TTC549 (cell line): ENCODE results near the gene CNPY4.
"Not testable (repeated sequence)": the region's sequence is repeated elsewhere in the genome, so short reads cannot be mapped to it uniquely, and the experiment has no call there.

Source experiments
- FAIRE-seq: peaks from 2 replicates; lab custom pipeline; 2012; peaks lifted over from hg19 to GRCh38; lab: Jason Lieb, UNC

CNPY4 gene

DNA sequence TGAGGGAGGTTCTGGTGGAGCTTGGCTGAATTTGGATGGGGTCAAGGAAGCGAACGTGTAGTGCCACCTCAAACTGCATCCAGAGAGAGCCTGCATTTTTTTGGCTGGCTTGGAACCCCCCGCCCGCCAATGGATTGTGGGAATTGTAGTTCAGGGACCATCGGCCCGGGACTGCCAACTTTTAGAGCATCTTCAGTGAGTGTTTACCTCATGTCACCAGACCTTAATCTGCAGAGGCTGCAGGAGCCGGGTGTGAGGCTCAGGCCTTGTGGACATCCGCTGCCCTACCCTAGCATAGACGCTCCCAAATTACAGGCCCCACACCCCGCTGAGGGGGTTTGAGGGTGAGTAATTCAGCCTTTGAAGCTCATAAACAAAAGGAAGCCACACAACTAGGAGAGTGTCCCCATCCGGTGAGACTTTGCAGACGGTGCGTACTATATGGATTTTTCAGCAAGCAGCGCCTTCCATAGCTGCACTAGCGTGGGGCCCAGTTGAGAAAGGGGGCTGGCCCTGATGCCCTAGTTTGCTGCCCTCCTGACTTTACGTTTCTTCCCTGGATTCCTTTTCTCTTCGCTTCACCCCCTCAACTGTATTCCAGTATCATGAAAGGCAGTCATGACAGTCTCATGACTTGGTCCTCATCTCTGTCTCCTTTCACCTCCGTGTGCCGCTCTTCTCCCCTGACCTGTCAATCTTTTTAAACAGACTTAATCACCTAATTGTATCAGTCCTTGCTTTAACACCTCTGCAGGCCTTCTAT lies 717 bp downstream of the CNPY4 start:
- FAIRE-seq = no peak

DNA sequence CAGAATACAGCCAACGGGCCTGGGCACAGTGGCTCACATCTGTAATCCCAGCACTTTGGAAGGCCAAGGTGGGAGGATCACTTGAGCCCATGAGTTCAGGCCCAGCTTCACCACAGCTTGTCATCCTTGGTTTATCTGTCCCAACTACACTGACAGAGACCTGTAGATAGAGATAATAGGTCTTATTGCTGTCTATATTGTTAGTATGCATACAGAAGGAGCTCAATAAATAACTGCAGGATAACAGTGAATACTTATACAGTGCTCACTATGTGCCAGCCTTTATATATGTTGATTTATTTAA lies 1.3 kb downstream of the CNPY4 start:
- FAIRE-seq = no peak

DNA sequence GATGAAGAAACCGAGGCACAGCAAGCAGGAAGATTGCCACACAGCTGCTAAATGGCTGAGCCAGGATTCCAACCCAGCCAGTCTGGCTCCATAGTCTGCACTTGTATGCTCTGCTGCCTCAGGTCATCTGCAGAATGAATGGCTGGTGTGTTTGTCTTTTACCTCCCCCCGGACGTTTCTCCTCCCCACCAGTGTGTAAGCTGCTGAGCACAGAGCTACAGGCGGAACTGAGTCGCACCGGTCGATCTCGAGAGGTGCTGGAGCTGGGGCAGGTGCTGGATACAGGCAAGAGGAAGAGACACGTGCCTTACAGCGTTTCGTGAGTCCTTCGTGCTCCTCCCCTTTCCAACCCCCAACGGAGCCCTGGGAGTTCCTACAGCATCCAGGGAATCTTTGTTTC lies 2.6 kb downstream of the CNPY4 start:
- no peak for FAIRE-seq

DNA sequence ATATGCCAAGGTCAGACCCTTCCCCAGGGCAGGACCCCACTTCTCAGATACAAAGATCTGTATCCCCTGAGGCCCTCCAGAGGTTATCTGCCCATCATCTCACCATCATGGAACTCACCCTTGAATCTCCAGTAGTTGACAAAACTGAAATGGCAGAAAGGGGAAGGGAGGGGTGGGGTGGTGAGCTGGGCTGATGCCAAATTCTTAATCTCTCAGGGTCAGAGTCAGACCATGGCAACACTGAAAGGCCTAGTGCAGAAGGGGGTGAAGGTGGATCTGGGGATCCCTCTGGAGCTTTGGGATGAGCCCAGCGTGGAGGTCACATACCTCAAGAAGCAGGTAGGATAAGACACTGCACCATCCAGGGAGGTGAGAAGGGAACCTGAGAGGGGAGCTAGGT lies 3.1 kb downstream of the CNPY4 start:
- no peak for FAIRE-seq

DNA sequence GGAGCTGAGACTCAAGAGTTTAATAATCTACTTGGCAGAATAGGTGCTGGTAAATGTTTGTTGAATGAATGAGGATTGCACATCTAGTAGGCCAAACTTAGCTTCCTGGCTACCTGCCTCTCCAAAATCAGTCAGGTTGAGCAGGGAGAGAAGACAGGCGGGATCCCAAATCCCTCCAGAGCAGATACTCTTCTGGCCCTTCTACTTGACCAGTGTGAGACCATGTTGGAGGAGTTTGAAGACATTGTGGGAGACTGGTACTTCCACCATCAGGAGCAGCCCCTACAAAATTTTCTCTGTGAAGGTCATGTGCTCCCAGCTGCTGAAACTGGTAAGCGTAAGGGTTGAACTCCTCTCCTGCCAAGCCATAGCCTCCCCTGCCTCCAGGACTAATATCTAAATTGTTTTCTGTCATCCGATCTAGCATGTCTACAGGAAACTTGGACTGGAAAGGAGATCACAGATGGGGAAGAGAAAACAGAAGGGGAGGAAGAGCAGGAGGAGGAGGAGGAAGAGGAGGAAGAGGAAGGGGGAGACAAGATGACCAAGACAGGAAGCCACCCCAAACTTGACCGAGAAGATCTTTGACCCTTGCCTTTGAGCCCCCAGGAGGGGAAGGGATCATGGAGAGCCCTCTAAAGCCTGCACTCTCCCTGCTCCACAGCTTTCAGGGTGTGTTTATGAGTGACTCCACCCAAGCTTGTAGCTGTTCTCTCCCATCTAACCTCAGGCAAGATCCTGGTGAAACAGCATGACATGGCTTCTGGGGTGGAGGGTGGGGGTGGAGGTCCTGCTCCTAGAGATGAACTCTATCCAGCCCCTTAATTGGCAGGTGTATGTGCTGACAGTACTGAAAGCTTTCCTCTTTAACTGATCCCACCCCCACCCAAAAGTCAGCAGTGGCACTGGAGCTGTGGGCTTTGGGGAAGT lies 5.1 kb downstream of the CNPY4 start:
- FAIRE-seq = no peak

GRCh38 chr7:100126239-100126930 lies 7.0 kb downstream of the CNPY4 start:
- no peak for FAIRE-seq

- FAIRE-seq = no peak
Observed at GRCh38 chr7:100126931-100127865, 7.8 kb downstream of the CNPY4 start, which contains the start of gene MBLAC1. TSS of gene MBLAC1 (plus strand) at chr7:100126967. CDS start at chr7:100127396, 429 bp downstream.

GRCh38 chr7:100127866-100128636 lies 8.6 kb downstream of the CNPY4 start:
- no peak for FAIRE-seq

DNA sequence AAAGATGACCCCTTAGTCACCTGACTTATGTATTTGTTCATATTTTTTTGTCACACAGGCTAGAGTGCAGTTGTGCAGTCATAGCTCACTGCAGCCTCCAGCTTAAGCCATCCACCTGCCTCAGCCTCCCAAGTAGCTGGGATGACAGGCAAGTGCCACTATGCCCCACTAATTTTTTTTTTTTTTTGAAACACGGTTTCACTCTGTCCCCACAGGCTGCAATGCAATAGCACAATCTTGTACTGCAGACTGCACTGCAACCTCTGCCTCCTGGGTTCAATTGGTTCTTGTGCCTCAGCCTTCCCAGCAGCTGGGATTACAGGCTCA lies 9.2 kb downstream of the CNPY4 start:
- FAIRE-seq = no peak

DNA sequence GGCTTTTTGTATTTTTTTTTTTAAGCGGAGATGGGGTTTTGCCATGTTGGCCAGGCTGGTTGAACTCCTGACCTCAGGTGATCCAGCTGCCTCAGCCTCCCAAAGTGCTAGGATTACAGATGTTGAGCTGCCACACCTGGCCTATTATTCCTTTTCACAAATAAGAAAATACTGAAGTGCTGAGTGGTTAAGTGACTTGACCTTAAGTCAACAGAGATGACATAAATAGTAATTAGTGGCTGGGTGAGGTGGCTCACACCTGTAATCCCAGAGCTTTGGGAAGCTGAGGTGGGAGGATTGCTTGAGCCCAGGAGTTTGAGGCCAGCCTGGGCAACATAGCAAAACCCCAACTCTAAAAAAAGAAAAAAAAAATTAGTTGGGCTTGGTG lies 10.8 kb downstream of the CNPY4 start:
- FAIRE-seq = not testable (repeated sequence)

GRCh38 chr7:100130608-100131453 lies 11.4 kb downstream of the CNPY4 start:
- FAIRE-seq = no peak

GRCh38 chr7:100132126-100132525 lies 12.7 kb downstream of the CNPY4 start:
- no peak for FAIRE-seq

- no peak for FAIRE-seq
Observed at GRCh38 chr7:100132697-100133151, 13.3 kb downstream of the CNPY4 start.

GRCh38 chr7:100137851-100138760 lies 18.7 kb downstream of the CNPY4 start:
- no peak for FAIRE-seq

DNA sequence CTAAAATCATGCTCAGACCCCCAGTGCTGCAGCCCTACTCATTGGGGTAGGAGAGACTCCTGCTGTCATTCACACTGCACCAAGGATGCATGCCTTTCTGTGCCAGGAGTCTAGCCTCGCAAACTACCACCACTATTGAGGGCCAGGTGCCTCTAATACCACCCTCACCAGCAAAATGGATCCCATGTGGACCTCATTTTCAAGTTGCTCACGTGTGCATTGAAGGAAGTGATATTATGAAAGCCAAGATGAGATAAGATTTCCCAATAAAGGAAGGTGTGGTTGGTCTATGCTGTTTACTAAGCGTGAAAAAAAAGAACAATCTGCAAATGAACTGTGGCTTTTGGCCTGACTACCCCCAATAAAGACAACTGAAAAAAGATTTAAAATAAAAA lies 22.1 kb downstream of the CNPY4 start:
- no peak for FAIRE-seq

GRCh38 chr7:100142461-100142860 lies 23.0 kb downstream of the CNPY4 start:
- no peak for FAIRE-seq

DNA sequence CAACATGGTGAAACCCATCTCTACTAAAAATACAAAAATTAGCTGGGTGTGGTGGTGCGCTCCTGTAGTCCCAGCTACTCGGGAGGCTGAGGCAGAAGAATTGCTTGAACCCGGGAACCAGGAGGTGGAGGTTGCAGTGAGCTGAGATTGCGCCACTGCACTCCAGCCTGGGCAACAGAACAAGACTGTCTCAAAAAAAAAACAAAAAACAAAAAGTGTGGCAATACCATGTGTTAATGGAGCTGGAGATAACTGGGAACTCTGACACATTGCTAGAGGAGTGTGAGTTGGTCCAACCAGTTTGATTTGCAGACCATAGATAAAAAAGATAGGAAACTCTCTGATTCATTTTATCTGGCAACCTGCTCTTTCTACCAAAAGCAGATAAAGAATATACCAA lies 26.9 kb downstream of the CNPY4 start:
- not testable (repeated sequence) for FAIRE-seq

DNA sequence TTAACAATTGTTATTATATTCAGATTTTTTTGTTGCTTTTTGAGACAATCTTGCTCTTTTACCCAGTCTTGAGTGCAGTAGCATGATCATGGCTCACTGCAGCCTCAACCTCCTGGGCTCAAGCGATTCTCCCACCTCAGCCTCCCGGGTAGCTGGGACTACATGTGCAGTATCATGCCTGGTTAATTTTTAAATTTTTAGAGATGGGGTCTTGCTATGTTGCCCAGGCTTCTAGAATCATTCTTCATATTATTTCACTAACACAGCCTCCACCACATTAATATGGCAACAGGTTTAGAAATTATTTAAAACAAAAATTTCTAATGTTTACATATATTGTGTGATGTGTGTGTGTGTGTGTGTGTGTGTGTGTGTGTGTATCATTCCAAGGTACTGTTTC lies 27.8 kb downstream of the CNPY4 start:
- FAIRE-seq = no peak

GRCh38 chr7:100148225-100148558 lies 28.8 kb downstream of the CNPY4 start:
- FAIRE-seq = no peak
